Naive B cell (primary cell): Measurements from ENCODE around the gene CFAP43. TPM values are rescaled to one million over a fixed set of nuclear protein-coding genes. Genes with fewer than 3 reads are reported as not detected.

Experiments used
- ATAC-seq, 2 donors: fragments of 150-1000 bp; cut with Tn5 transposase; 2 replicates each; pipeline ENCODE4 v1.10.0; 2021; ENCODE audit warnings: low read depth in 2 of 2, mild to moderate bottlenecking in 2 of 2, moderate library complexity in 2 of 2
- DNase-seq: peaks from one replicate; pipeline ENCODE4 v3.0.0; 2022
- H3K27ac Mint-ChIP-seq, 6 donors: one replicate each; pipeline ENCODE4 v1.8.0; 2020 to 2022; ENCODE audit warnings: mild to moderate bottlenecking in 6 of 6, mixed read lengths in 6 of 6, moderate library complexity in 5 of 6, inconsistent platforms in 2 of 6
- H3K27me3 Mint-ChIP-seq, 3 donors: one replicate each; pipeline ENCODE4 v1.8.0; 2021 to 2022; ENCODE audit warnings: mixed read lengths in 3 of 3, mild to moderate bottlenecking in 1 of 3
- H3K36me3 Mint-ChIP-seq, 2 donors: one replicate each; pipeline ENCODE4 v1.8.0; 2020 to 2022; ENCODE audit warnings: mixed read lengths in 2 of 2, inconsistent platforms in 1 of 2, mild to moderate bottlenecking in 1 of 2
- H3K4me1 Mint-ChIP-seq, 3 donors: one replicate each; pipeline ENCODE4 v1.8.0; 2020 to 2022; ENCODE audit warnings: mixed read lengths in 3 of 3, inconsistent platforms in 1 of 3, mild to moderate bottlenecking in 1 of 3, moderate library complexity in 1 of 3
- H3K4me3 Mint-ChIP-seq, 8 donors: one replicate each; pipeline ENCODE4 v1.8.0; 2020 to 2022; ENCODE audit warnings: mild to moderate bottlenecking in 8 of 8, mixed read lengths in 8 of 8, moderate library complexity in 8 of 8, inconsistent platforms in 2 of 8
- H3K9me3 Mint-ChIP-seq, 7 donors: one replicate each; pipeline ENCODE4 v1.8.0; 2020 to 2022; ENCODE audit warnings: mixed read lengths in 7 of 7, mild to moderate bottlenecking in 5 of 7, inconsistent platforms in 2 of 7, moderate library complexity in 1 of 7
- polyA plus RNA-seq, 6 donors: library from polyadenylated mRNA; unstranded; fragments of 300-500 nt; fragmentation: Illumina TruSeq; gene quantifications; one replicate each; pipeline ENCODE4 v1.2.3, GENCODE V29; 2021; ENCODE audit warnings: low read depth in 6 of 6

CFAP43 gene
- polyA plus RNA-seq, 6 donors from 2014 or later, result not detected

- Mint-ChIP-seq H3K36me3 (peaks cover 0 to 14% of the 10 kb centered on the region in 2 donors), H3K27me3 (no peaks in the 10 kb centered on the region), H3K27ac (peak overlapping the region; percentile 93 to 98 (median 96)), H3K4me1 (peaks cover 18 to 46% (median 35%) of the 10 kb centered on the region in 3 donors), H3K9me3 (no peaks in the 10 kb centered on the region), H3K4me3 (peak overlapping the region; percentile 87 to 99 (median 94))
- ATAC-seq (no peak), DNase-seq (no peak)
These were observed 36.2 kb upstream of the CFAP43 start for GRCh38 chr10:104268405-104268712.

- Mint-ChIP-seq H3K4me3 (peak overlapping the region; percentile 87 to 99 (median 94)), H3K36me3 (peaks cover 0 to 14% of the 10 kb centered on the region in 2 donors), H3K9me3 (no peaks in the 10 kb centered on the region), H3K27me3 (no peaks in the 10 kb centered on the region), H3K27ac (peak overlapping the region; percentile 93 to 98 (median 96)), H3K4me1 (peaks cover 18 to 46% (median 35%) of the 10 kb centered on the region in 3 donors)
- no peak for DNase-seq
- no peak for ATAC-seq
These were observed 35.7 kb upstream of the CFAP43 start for GRCh38 chr10:104267721-104268404.

DNA sequence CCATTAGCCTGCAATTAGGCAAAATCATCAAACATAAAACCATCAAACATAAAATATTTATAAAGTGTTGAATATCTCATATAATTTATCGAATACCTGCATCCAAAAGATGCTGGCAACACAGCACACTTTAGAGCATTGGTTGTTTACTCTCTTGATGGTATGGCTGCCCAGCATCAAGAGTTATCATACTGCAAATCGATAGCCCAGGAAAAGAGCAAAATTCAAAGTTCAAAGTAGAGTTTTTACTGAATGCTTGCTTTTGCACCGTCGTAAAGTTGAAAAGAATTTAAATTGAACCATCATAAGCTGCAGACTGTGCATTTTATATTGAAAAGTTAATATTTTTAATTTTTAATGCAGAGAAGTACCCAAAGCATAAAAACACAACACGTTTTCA, 32.6 kb upstream of the CFAP43 start:
- H3K4me1 Mint-ChIP-seq, result peaks cover 18 to 50% (median 45%) of the 10 kb centered on the region in 3 donors
- H3K9me3 Mint-ChIP-seq, result no peaks in the 10 kb centered on the region
- no peak overlapping the region for H3K27ac Mint-ChIP-seq

DNA sequence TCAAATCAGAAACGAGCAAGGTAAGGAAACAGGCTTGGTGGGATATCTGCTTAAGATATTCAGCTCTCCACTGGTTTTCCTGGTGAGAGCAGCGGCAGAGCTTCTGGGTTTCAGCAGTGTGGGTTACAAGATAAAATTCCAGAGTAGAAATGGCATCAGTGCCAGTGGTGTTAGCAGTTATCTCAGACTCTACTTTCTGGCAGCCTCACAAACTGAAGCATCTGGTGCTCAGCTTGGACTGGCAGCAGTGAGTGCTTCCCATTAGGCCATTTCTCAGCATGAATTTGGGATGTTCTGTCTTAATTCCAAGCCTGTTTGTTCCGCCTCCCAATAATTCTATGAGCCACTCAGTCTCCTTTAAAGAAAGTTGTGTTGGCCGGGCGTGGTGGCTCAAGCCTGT, 29.9 kb upstream of the CFAP43 start:
- no peaks in the 10 kb centered on the region for H3K9me3 Mint-ChIP-seq
- peak overlapping the region in 1 of 6 donors; percentile 55 for H3K27ac Mint-ChIP-seq
- H3K27me3 Mint-ChIP-seq, result no peaks in the 10 kb centered on the region
- ATAC-seq, result no peak
- no peak overlapping the region for H3K4me3 Mint-ChIP-seq
- H3K4me1 Mint-ChIP-seq, result peaks cover 20 to 46% (median 39%) of the 10 kb centered on the region in 3 donors
- DNase-seq, result no peak
- H3K36me3 Mint-ChIP-seq, result peaks cover 9 to 22% of the 10 kb centered on the region in 2 donors

More for the DNA sequence above, 32.6 kb upstream of the CFAP43 start:
- Mint-ChIP-seq H3K36me3 (peaks cover 9 to 18% of the 10 kb centered on the region in 2 donors), H3K27me3 (no peaks in the 10 kb centered on the region), H3K4me3 (no peak overlapping the region)
- no peak for ATAC-seq
- DNase-seq, result no peak

DNA sequence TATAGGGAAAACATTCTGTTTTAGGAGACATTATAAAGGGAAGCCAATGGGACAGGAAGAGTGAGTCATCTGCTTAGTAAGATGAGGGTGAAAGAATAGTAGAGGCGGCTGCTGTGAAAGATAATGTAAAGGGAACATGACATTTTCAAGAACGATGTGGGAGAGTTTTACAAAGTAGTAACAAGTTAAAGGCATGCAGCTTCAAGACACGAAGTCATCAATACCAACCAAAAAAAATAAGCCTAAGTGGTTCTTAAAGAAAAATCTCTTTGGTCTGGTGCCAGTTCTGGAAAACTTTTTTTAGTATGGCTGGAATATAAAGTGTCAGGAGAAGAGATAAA, 28.6 kb upstream of the CFAP43 start:
- DNase-seq (no peak), ATAC-seq (no peak)
- peak overlapping the region in 4 of 6 donors; percentile 2 to 54 (median 12) for H3K27ac Mint-ChIP-seq
- no peaks in the 10 kb centered on the region for H3K27me3 Mint-ChIP-seq
- H3K9me3 Mint-ChIP-seq, result no peaks in the 10 kb centered on the region
- H3K36me3 Mint-ChIP-seq, result peaks cover 9 to 17% of the 10 kb centered on the region in 2 donors
- no peak overlapping the region for H3K4me3 Mint-ChIP-seq
- peaks cover 22 to 42% (median 39%) of the 10 kb centered on the region in 3 donors for H3K4me1 Mint-ChIP-seq

GRCh38 chr10:104259999-104260774, 28.0 kb upstream of the CFAP43 start:
- Mint-ChIP-seq H3K4me3 (peak overlapping the region in 1 of 8 donors; percentile 26), H3K27ac (peak overlapping the region in 5 of 6 donors; percentile 22 to 54 (median 37)), H3K4me1 (peaks cover 25 to 39% (median 39%) of the 10 kb centered on the region in 3 donors), H3K36me3 (peaks cover 9 to 13% of the 10 kb centered on the region in 2 donors), H3K9me3 (no peaks in the 10 kb centered on the region), H3K27me3 (no peaks in the 10 kb centered on the region)
- no peak for DNase-seq
- ATAC-seq, result no peak

- Mint-ChIP-seq H3K4me1 (peaks cover 25 to 41% (median 40%) of the 10 kb centered on the region in 3 donors), H3K36me3 (peaks cover 9 to 13% of the 10 kb centered on the region in 2 donors), H3K27me3 (no peaks in the 10 kb centered on the region), H3K4me3 (peak overlapping the region in 1 of 8 donors; percentile 28), H3K9me3 (no peaks in the 10 kb centered on the region), H3K27ac (peak overlapping the region in 2 of 6 donors; percentile 24 to 48)
- ATAC-seq (no peak), DNase-seq (no peak)
These were observed 27.3 kb upstream of the CFAP43 start for GRCh38 chr10:104259456-104259855.

DNA sequence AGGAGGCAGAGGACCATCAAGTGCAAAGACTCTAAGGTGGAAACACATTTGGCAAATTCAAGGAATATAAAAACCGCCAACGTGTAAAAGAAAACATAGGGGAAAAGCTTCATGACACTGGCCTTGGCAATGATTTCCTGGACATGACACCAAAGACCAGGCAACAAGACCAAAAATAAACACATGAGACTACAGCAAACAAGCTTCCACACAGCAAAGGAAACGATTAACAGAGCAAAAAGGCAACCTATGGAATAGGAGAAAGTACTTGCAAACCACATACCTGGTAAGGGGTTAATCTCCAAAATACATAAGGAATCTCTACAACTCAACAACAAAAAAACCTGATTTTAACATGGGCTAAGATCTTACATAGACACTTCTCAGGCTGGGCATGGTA, 26.0 kb upstream of the CFAP43 start:
- H3K9me3 Mint-ChIP-seq, result no peaks in the 10 kb centered on the region
- H3K36me3 Mint-ChIP-seq, result peaks cover 9 to 13% of the 10 kb centered on the region in 2 donors

DNA sequence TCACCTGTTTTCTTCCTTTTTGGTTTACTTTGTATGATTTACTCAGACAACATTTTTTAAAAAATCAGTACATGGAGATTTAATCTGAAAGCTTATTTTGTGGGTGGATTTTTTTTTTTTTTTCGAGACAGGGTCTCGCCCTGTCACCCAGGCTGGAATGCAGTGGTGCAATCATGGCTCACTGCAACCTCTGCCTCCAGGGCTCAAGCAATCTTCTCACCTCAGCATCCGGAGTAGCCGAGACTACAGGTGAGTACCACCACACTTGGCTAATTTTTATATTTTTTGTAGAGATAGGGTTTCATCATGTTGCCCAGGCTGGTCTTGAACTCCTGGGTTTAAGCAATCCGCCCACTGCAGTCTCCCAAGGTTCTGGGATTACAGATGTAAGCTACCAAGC, 25.1 kb upstream of the CFAP43 start:
- H3K27ac Mint-ChIP-seq, result peak overlapping the region in 1 of 6 donors; percentile 27
- no peak for ATAC-seq
- H3K4me1 Mint-ChIP-seq, result peaks cover 29 to 45% (median 39%) of the 10 kb centered on the region in 3 donors
- peaks cover 9 to 13% of the 10 kb centered on the region in 2 donors for H3K36me3 Mint-ChIP-seq
- H3K9me3 Mint-ChIP-seq, result no peaks in the 10 kb centered on the region
- peak overlapping the region in 2 of 8 donors; percentile 45 to 75 for H3K4me3 Mint-ChIP-seq
- DNase-seq, result no peak
- peaks cover 0 to 3% (median 0%) of the 10 kb centered on the region in 3 donors for H3K27me3 Mint-ChIP-seq

More for the DNA sequence above, 26.0 kb upstream of the CFAP43 start:
- peaks cover 29 to 45% (median 39%) of the 10 kb centered on the region in 3 donors for H3K4me1 Mint-ChIP-seq
- no peak for DNase-seq
- no peaks in the 10 kb centered on the region for H3K27me3 Mint-ChIP-seq
- H3K4me3 Mint-ChIP-seq, result peak overlapping the region in 1 of 8 donors; percentile 57
- ATAC-seq, result no peak
- peak overlapping the region in 3 of 6 donors; percentile 3 to 90 (median 20) for H3K27ac Mint-ChIP-seq

DNA sequence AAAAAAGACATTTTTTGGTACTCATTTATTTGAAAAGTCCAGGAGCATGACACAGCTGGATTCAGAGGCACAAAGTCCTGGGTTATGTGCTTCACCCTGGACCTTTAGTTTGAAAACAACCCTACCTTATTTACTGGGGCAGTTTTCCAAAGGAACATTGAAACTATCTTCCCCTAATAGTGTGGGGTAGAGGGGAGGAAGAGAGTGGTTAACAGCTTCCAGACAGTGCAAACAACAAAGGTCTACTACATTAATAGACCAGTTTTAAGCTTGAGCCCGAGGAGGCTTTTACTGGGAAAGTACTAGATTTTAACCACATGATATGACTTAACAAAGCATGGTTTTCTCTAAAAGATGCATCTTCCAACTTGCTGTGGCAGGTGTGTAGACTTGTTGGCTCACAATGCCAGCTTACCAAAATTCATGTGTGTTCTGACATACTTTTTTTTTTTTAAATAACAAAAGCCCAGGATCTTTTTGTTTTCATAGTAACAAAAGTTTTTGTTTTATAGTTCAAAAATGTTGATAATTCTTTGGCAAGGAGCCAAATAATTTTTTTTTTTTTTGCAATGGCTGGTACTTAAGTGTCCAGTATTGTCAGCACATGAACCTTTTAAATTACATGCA, 24.3 kb upstream of the CFAP43 start:
- no peak for DNase-seq
- no peak for ATAC-seq
- Mint-ChIP-seq H3K4me1 (peaks cover 29 to 45% (median 38%) of the 10 kb centered on the region in 3 donors), H3K9me3 (no peaks in the 10 kb centered on the region), H3K27me3 (peaks cover 0 to 9% (median 0%) of the 10 kb centered on the region in 3 donors), H3K36me3 (peaks cover 9 to 13% of the 10 kb centered on the region in 2 donors), H3K27ac (peak overlapping the region in 3 of 6 donors; percentile 44 to 96 (median 95)), H3K4me3 (peak overlapping the region in 6 of 8 donors; percentile 89 to 98 (median 94))

GRCh38 chr10:104255311-104255981, 23.3 kb upstream of the CFAP43 start:
- DNase-seq (peak; percentile 8), ATAC-seq (peak; percentile 43 to 58)
- Mint-ChIP-seq H3K27ac (peak overlapping the region in 5 of 6 donors; percentile 34 to 96 (median 92)), H3K9me3 (no peaks in the 10 kb centered on the region), H3K36me3 (peaks cover 6 to 13% of the 10 kb centered on the region in 2 donors), H3K4me1 (peaks cover 29 to 45% (median 34%) of the 10 kb centered on the region in 3 donors), H3K4me3 (peak overlapping the region; percentile 89 to 100 (median 96)), H3K27me3 (peaks cover 3 to 9% (median 6%) of the 10 kb centered on the region in 3 donors)

DNA sequence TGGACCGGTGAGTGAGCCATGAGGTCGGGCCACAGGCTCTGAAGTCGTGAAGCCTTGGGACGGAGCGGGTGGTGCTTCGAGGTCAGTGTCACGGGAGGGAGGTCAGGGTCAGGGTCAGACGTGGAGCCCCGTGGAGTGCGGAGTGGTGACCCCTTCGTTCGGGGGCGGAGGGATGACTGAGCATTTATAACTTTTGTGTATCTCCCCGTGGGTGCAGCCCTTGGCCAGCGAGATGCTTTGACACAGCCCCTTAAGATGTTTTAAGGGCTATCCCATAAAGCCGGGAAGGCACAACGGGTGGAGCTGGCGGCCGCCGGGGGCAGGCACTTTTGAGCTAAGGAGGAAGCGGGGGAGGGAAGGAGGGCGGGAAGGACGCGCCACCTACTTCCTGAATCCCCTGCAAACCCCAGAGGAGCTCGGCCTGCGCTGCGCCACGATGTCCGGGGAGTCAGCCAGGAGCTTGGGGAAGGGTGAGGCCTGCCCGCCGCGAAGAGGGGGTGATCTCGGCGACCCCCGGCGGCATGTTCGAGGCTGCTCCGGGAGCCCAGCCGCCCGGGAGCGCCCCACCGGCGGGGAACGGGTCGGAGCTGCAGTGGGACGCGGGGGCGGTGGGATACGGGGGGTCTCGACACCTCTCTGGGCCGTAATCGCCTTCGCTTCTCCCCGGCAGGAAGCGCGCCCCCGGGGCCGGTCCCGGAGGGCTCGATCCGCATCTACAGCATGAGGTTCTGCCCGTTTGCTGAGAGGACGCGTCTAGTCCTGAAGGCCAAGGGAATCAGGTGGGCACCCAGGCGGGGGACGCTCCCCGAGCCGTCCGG, 22.5 kb upstream of the CFAP43 start, which contains the start of gene GSTO1:
TSS of gene GSTO1 (plus strand) at position 400 of the 818 bp plus-strand sequence. CDS start at position 437, 37 bp downstream.
- Mint-ChIP-seq H3K4me1 (peaks cover 29 to 40% (median 29%) of the 10 kb centered on the region in 3 donors), H3K27me3 (peaks cover 9 to 12% (median 10%) of the 10 kb centered on the region in 3 donors), H3K4me3 (peak within 1 kb of the TSS; percentile 89 to 100 (median 96)), H3K9me3 (no peaks in the 10 kb centered on the region), H3K36me3 (peaks cover 0 to 8% of the 10 kb centered on the region in 2 donors), H3K27ac (peak within 1 kb of the TSS; percentile 92 to 98 (median 96))
- ATAC-seq (peak; percentile 70 to 75), DNase-seq (peak; percentile 35)
